Heart left ventricle (tissue), 13 donors: Measurements from ENCODE around the gene VIT.

Source experiments
- CTCF ChIP-seq, 12 donors: fragments of 200-600 bp; sonication (generic) in 4 of 12; IDR thresholded peaks; one replicate each; pipeline versions ENCODE4 v1.5.0 to v1.8.0; 2018 to 2022; ENCODE audit warnings: antibody characterized with exemption in 12 of 12, mild to moderate bottlenecking in 5 of 12
- POLR2A ChIP-seq, 2 donors: fragments of 450-650 bp; IDR thresholded peaks; one replicate each; pipeline ENCODE4 v1.6.1; 2017; ENCODE audit warnings: antibody characterized with exemption in 2 of 2, mild to moderate bottlenecking in 2 of 2, moderate library complexity in 2 of 2
- donor health status: ischemic (EF 13 %, LVEDD 7.1; RV severe dilation, severe dysfunction).
- donor health status: DM: no; HTN: yes; CAD: no.
- donor health status: DM: no; HTN: no; CAD: no.
- donor health status: ischemic (EF 25% LVEDD 6.9; RV normal size, moderate dysfunction).
- donor health status: ischemic (EF 25% LVEDD 5.7; RV mildly dilated, moderate dysfunction).
- donor health status: ischemic (EF 35%, LVEDD 5.7; RV mildly dilated, moderate dysfunction).
- donor health status: nonischemic (EF 11% LVEDD 7.7; RV severe dilation, severe dysfunction).
- donor health status: DM: yes; HTN: yes; CAD: no.
- donor health status: PGD.
- donor health status: ischemic (EF 29% LVEDD 5.4; RV normal size, mild dysfunction).
- donor health status: nonischemic (EF 23%, LVEDD 6.1; RV moderate dilation, normal function).

- no peak for TF ChIP-seq POLR2A (IDR thresholded peaks at IDR 0.05)
- no peak for TF ChIP-seq CTCF (IDR thresholded peaks at IDR 0.05)
Observed at GRCh38 chr2:36819095-36819711, 122.7 kb downstream of the VIT start.
